Activated naive CD4-positive, alpha-beta T cell treated with anti-CD3 and anti-CD28 coated beads, Interleukin-2, amount 50 U/mL, for 16 hours (primary cell): Measurements from ENCODE around the gene SMC1B.
A peak's percentile ranks its signal among the peaks of the same experiment; 100 is the strongest.
"Not testable (repeated sequence)": the region's sequence is repeated elsewhere in the genome, so short reads cannot be mapped to it uniquely, and the experiment has no call there.

ENCODE experiments used
- DNase-seq: peaks from one replicate; pipeline ENCODE4 v3.0.0-alpha.2; 2020

The SMC1B gene

GRCh38 chr22:45442116-45442515, 28.7 kb upstream of the SMC1B start:
- DNase-seq: no peak

- peak; percentile 22 for DNase-seq
Observed at GRCh38 chr22:45441138-45441537, 27.7 kb upstream of the SMC1B start.

GRCh38 chr22:45440688-45441087, 27.3 kb upstream of the SMC1B start:
- not testable (repeated sequence) for DNase-seq

GRCh38 chr22:45438336-45438735, 24.9 kb upstream of the SMC1B start:
- DNase-seq: no peak

GRCh38 chr22:45436871-45437517, 23.6 kb upstream of the SMC1B start:
- not testable (repeated sequence) for DNase-seq

- peak; percentile 77 for DNase-seq
Observed at GRCh38 chr22:45435544-45436139, 22.2 kb upstream of the SMC1B start.

- DNase-seq: no peak
Observed at GRCh38 chr22:45434981-45435380, 21.6 kb upstream of the SMC1B start.

- DNase-seq: no peak
Observed at GRCh38 chr22:45430871-45431270, 17.5 kb upstream of the SMC1B start.

- DNase-seq: no peak
Observed at GRCh38 chr22:45429981-45430775, 16.8 kb upstream of the SMC1B start.

GRCh38 chr22:45429424-45429823, 16.0 kb upstream of the SMC1B start:
- no peak for DNase-seq

- no peak for DNase-seq
Observed at GRCh38 chr22:45428391-45429385, 15.3 kb upstream of the SMC1B start.

GRCh38 chr22:45427114-45427513, 13.7 kb upstream of the SMC1B start:
- no peak for DNase-seq

- no peak for DNase-seq
Observed at GRCh38 chr22:45426387-45426786, 13.0 kb upstream of the SMC1B start.

GRCh38 chr22:45425531-45426265, 12.3 kb upstream of the SMC1B start:
- no peak for DNase-seq

GRCh38 chr22:45425101-45425500, 11.7 kb upstream of the SMC1B start:
- DNase-seq: no peak

- DNase-seq: no peak
Observed at GRCh38 chr22:45424241-45424731, 10.9 kb upstream of the SMC1B start.

- no peak for DNase-seq
Observed at GRCh38 chr22:45423524-45423923, 10.1 kb upstream of the SMC1B start.

GRCh38 chr22:45422237-45422983, 9.0 kb upstream of the SMC1B start:
- DNase-seq: no peak

- DNase-seq: no peak
Observed at GRCh38 chr22:45421349-45422055, 8.1 kb upstream of the SMC1B start.

GRCh38 chr22:45420539-45420938, 7.1 kb upstream of the SMC1B start:
- DNase-seq: no peak
